PC-3 (cell line): ENCODE measurements around the gene CKS1B. TPM values are rescaled to one million over a fixed set of nuclear protein-coding genes. Genes with fewer than 3 reads are reported as not detected.
A peak's percentile ranks its signal among the peaks of the same experiment; 100 is the strongest.

Source experiments
- ATAC-seq: fragments of 200-7000 bp; cut with Tn5 transposase; 2 replicates; pipeline ENCODE4 v1.9.1; 2020; ENCODE audit warnings: mild to moderate bottlenecking, moderate library complexity
- BruUV-seq: library from RNA; stranded (reverse); fragments of 400-500 nt; replicated peaks from 2 replicates; lab custom pipeline; 2021; lab: Mats Ljungman, UMichigan
- CTCF ChIA-PET: fragments of 300-600 bp; sonication (Branson Sonifier 250); formaldehyde crosslinking; loops from one replicate; lab custom pipeline; 2022; ENCODE audit warnings: antibody characterized with exemption; lab: Charles Lee
- POLR2A ChIA-PET: fragments of 300-600 bp; sonication (Branson Sonifier 250); formaldehyde crosslinking; loops from one replicate; lab custom pipeline; 2022; ENCODE audit warnings: antibody characterized with exemption; ENCODE audit not compliant: unreplicated experiment; lab: Charles Lee
- DNase-seq: peaks from one replicate; pipeline ENCODE4 v3.0.0-alpha.2; 2015
- H2AFZ ChIP-seq: fragments of 300-600 bp; sonication (generic); 2 replicates; pipeline ENCODE4 v1.6.0; 2016; ENCODE audit warnings: antibody characterized with exemption, low read length
- H3F3A ChIP-seq: fragments of 300-600 bp; sonication (generic); one replicate; pipeline ENCODE4 v1.6.0; 2017; ENCODE audit warnings: antibody characterized with exemption, low read length, control low read depth, mild to moderate bottlenecking; ENCODE audit not compliant: unreplicated experiment
- H3K27ac ChIP-seq: fragments of 300-600 bp; sonication (generic); 2 replicates; pipeline ENCODE4 v1.5.1; 2016; ENCODE audit warnings: mild to moderate bottlenecking, low read length
- H3K27me3 ChIP-seq: fragments of 300-600 bp; sonication (generic); 2 replicates; pipeline ENCODE4 v1.6.1; 2016; ENCODE audit warnings: low read length, mixed read lengths
- H3K36me3 ChIP-seq: fragments of 300-600 bp; sonication (generic); 2 replicates; pipeline ENCODE4 v1.6.1; 2016; ENCODE audit warnings: low read depth, mixed run types, low read length, mixed read lengths
- H3K4me1 ChIP-seq: fragments of 300-600 bp; sonication (generic); 2 replicates; pipeline ENCODE4 v1.5.1; 2016; ENCODE audit warnings: low read length; ENCODE audit not compliant: insufficient read depth
- H3K4me2 ChIP-seq: fragments of 300-600 bp; sonication (generic); 2 replicates; pipeline ENCODE4 v1.6.0; 2016; ENCODE audit warnings: low read length
- H3K4me3 ChIP-seq: fragments of 300-600 bp; sonication (generic); 2 replicates; pipeline ENCODE4 v1.5.1; 2016; ENCODE audit warnings: mild to moderate bottlenecking, low read length, mixed read lengths
- H3K79me2 ChIP-seq: fragments of 300-600 bp; sonication (generic); 2 replicates; pipeline ENCODE4 v1.6.1; 2017; ENCODE audit warnings: low read length, mixed read lengths
- H3K9ac ChIP-seq: fragments of 300-600 bp; sonication (generic); 2 replicates; pipeline ENCODE4 v1.6.0; 2016; ENCODE audit warnings: mild to moderate bottlenecking, low read length
- H3K9me2 ChIP-seq: fragments of 300-600 bp; sonication (generic); replicated peaks from 2 replicates; pipeline ENCODE4 v1.6.1; 2016; ENCODE audit warnings: mixed run types, low read length, mixed read lengths
- H3K9me3 ChIP-seq: fragments of 300-600 bp; sonication (generic); 2 replicates; pipeline ENCODE4 v1.6.1; 2016; ENCODE audit warnings: low read length, mixed read lengths
- H4K20me1 ChIP-seq: fragments of 300-600 bp; sonication (generic); 2 replicates; pipeline ENCODE4 v1.6.1; 2016; ENCODE audit warnings: low read length, mixed read lengths
- CTCF ChIP-seq: fragments of 300-600 bp; sonication (generic); conservative IDR thresholded peaks from 2 replicates; pipeline ENCODE4 v1.5.1; 2017; ENCODE audit warnings: antibody characterized with exemption, low read depth, mild to moderate bottlenecking, low read length
- EZH2 ChIP-seq: fragments of 300-600 bp; sonication (generic); IDR thresholded peaks from one replicate; pipeline ENCODE4 v1.6.1; 2017; ENCODE audit warnings: antibody characterized with exemption, mild to moderate bottlenecking, low read length; ENCODE audit not compliant: unreplicated experiment
- EZH2phosphoT487 ChIP-seq: fragments of 300-600 bp; sonication (generic); IDR thresholded peaks from 2 replicates; pipeline ENCODE4 v1.6.1; 2018; ENCODE audit warnings: mild to moderate bottlenecking, antibody characterized with exemption, low read length, borderline replicate concordance
- intact Hi-C: fragments of 100-400 bp; cut with micrococcal nuclease; formaldehyde crosslinking; loops from 2 replicates; pipeline ENCODE4 v1.9.0; 2023
- total RNA-seq: library from RNA; depleted of rRNA; stranded (reverse); fragments of >200 nt; gene quantifications from 2 replicates; pipeline ENCODE4 v1.2.3, GENCODE V29; 2014

Gene CKS1B
- total RNA-seq, 1 experiment from 2014 or later: 390 TPM

GRCh38 chr1:154972517-154973343 is 1.8 kb upstream of the CKS1B start:
- Histone ChIP-seq H3K4me3 (peak overlapping the region; percentile 80), H3F3A (peaks cover 9% of the 10 kb centered on the region), H3K4me1 (peaks cover 55% of the 10 kb centered on the region), H3K9me2 (no peaks in the 10 kb centered on the region), H4K20me1 (peaks cover 13% of the 10 kb centered on the region; the same call in 1 of the 2 replicates), H3K79me2 (peaks cover 64% of the 10 kb centered on the region), H3K9ac (peak overlapping the region; percentile 89), H3K9me3 (no peaks in the 10 kb centered on the region), H3K4me2 (peak overlapping the region; percentile 88), H3K27me3 (no peaks in the 10 kb centered on the region), H2AFZ (0 out of 2 replicates have a peak overlapping the region, but pooled peaks have one; percentile 30), H3K27ac (peak overlapping the region; percentile 96), H3K36me3 (peaks cover 10% of the 10 kb centered on the region; the same call in 1 of the 2 replicates)
- DNase-seq (peak; percentile 99), ATAC-seq (peak; percentile 26)
- BruUV-seq: TSS peak; percentile 69
- intact Hi-C loops: loop anchor here (1.0 to 5.0 kb wide), 6 partner anchors 8 to 165 kb away; partner anchors contain the start of genes EFNA4, PYGO2 and SLC50A1
- POLR2A ChIA-PET: interaction anchor here (0.5 to 1.3 kb wide), 9 partner anchors 11 to 493 kb away, joined by 3 to 6 read pairs (median 4); partner anchors contain the start of genes ADAM15, EFNA4, PBXIP1 and PYGO2
- TF ChIP-seq EZH2phosphoT487: no peak
- no peak for TF ChIP-seq CTCF
- TF ChIP-seq EZH2: no peak
- CTCF ChIA-PET: interaction anchor here (0.5 to 1.4 kb wide), 3 partner anchors 17 to 79 kb away, joined by 5 to 8 read pairs (median 6); partner anchors contain the start of genes PBXIP1 and ZBTB7B

GRCh38 chr1:154973344-154974101 is 958 bp upstream of the CKS1B start:
- Histone ChIP-seq H3F3A (peaks cover 9% of the 10 kb centered on the region), H3K27me3 (no peaks in the 10 kb centered on the region), H3K9me3 (no peaks in the 10 kb centered on the region), H3K36me3 (peaks cover 13% of the 10 kb centered on the region), H3K79me2 (peaks cover 72% of the 10 kb centered on the region), H3K4me3 (peak overlapping the region; percentile 80), H3K27ac (peak overlapping the region; percentile 96), H2AFZ (peak overlapping the region; percentile 61), H4K20me1 (peaks cover 13% of the 10 kb centered on the region; the same call in 1 of the 2 replicates), H3K9ac (peak overlapping the region; percentile 89), H3K9me2 (no peaks in the 10 kb centered on the region), H3K4me2 (peak overlapping the region; percentile 88), H3K4me1 (peaks cover 55% of the 10 kb centered on the region)
- DNase-seq (peak; percentile 99), ATAC-seq (peak; percentile 26)
- TF ChIP-seq CTCF (peak; percentile 43; the same call in 1 of the 2 replicates), EZH2phosphoT487 (no peak)
- intact Hi-C loops: loop anchor here (1.0 to 5.0 kb wide), 6 partner anchors 12 to 164 kb away; partner anchors contain the start of genes EFNA4, PYGO2 and SLC50A1
- CTCF ChIA-PET: interaction anchor here (0.6 to 1.4 kb wide), 8 partner anchors 18 to 645 kb away, joined by 3 to 9 read pairs (median 5); partner anchors contain the start of genes PBXIP1 and ZBTB7B
- POLR2A ChIA-PET: interaction anchor here (0.6 to 1.0 kb wide), 14 partner anchors 11 to 1755 kb away, joined by 3 to 26 read pairs (median 4); partner anchors contain the start of genes ADAM15, EFNA4, ISG20L2 and METTL25B
- BruUV-seq: no TSS peak
